Stimulated activated CD4-positive, alpha-beta T cell treated with anti-CD3 and anti-CD28 coated beads, TNF-alpha, amount 100 ng/mL, for 4 hours (primary cell): ENCODE results near the gene TXNL4A.
"Not testable (repeated sequence)": the region's sequence is repeated elsewhere in the genome, so short reads cannot be mapped to it uniquely, and the experiment has no call there.

ENCODE experiments used
- DNase-seq, 3 experiments: peaks; one replicate each; pipeline ENCODE4 v3.0.0-alpha.2; 2020; ENCODE audit warnings: low read depth in 3 of 3

TXNL4A gene

GRCh38 chr18:79964330-79965118, 23.8 kb downstream of the TXNL4A start, which contains the start of gene HSBP1L1:
HSBP1L1 (plus strand) TSS chr18:79964643; CDS start chr18:79964736, 93 bp downstream.
- DNase-seq, result peak in 1 of 3 experiments; percentile 35

GRCh38 chr18:79963658-79964329, 24.6 kb downstream of the TXNL4A start:
- no peak for DNase-seq

- DNase-seq, result no peak
These were observed 25.3 kb downstream of the TXNL4A start for GRCh38 chr18:79962835-79963657.

GRCh38 chr18:79962311-79962710, 26.1 kb downstream of the TXNL4A start:
- no peak for DNase-seq

- no peak for DNase-seq
These were observed 26.7 kb downstream of the TXNL4A start for GRCh38 chr18:79961527-79962291.

GRCh38 chr18:79960921-79961526, 27.3 kb downstream of the TXNL4A start:
- no peak for DNase-seq

- DNase-seq, result not testable (repeated sequence)
These were observed 28.1 kb downstream of the TXNL4A start for GRCh38 chr18:79960161-79960801.

- DNase-seq, result no peak
These were observed 29.4 kb downstream of the TXNL4A start for GRCh38 chr18:79958981-79959380.

- DNase-seq, result no peak
These were observed 32.1 kb downstream of the TXNL4A start for GRCh38 chr18:79956276-79956675.

GRCh38 chr18:79955302-79956075, 32.9 kb downstream of the TXNL4A start:
- DNase-seq, result no peak

- DNase-seq, result no peak
These were observed 33.6 kb downstream of the TXNL4A start for GRCh38 chr18:79954791-79955190.

GRCh38 chr18:79953971-79954651, 34.3 kb downstream of the TXNL4A start:
- DNase-seq, result no peak

GRCh38 chr18:79952996-79953559, 35.3 kb downstream of the TXNL4A start:
- DNase-seq, result no peak

GRCh38 chr18:79952456-79952995, 35.8 kb downstream of the TXNL4A start:
- DNase-seq, result no peak

- peak; percentile 90 to 98 (median 92) for DNase-seq
These were observed 36.6 kb downstream of the TXNL4A start, which contains the start of gene SLC66A2 for GRCh38 chr18:79951545-79952455. SLC66A2 (minus strand) TSS chr18:79951653; CDS start chr18:79950926, 727 bp downstream.

- DNase-seq, result no peak
These were observed 37.6 kb downstream of the TXNL4A start for GRCh38 chr18:79950515-79951341.
